HepG2 (cell line): ENCODE data around the gene CREBZF. TPM values are rescaled to one million over a fixed set of nuclear protein-coding genes. Genes with fewer than 3 reads are reported as not detected.

ENCODE experiments used
- AHDC1 ChIP-seq: sonication (generic); formaldehyde crosslinking; IDR thresholded peaks from 2 replicates; pipeline ENCODE4 v1.5.1; 2020; ENCODE audit warnings: mild to moderate bottlenecking, missing genetic modification reagents, borderline replicate concordance
- BCLAF1 ChIP-seq: fragments of 450-650 bp; IDR thresholded peaks from 2 replicates; pipeline ENCODE4 v1.6.1; 2017; ENCODE audit warnings: mild to moderate bottlenecking
- EED ChIP-seq: sonication (generic); formaldehyde crosslinking; IDR thresholded peaks from 2 replicates; pipeline ENCODE4 v1.5.0; 2020; ENCODE audit warnings: mild to moderate bottlenecking, missing genetic modification reagents
- FOXP1 ChIP-seq, 2 experiments: fragments of 450-650 bp in 1 of 2; IDR thresholded peaks; 2 replicates each; pipeline ENCODE4 v1.6.1; 2017 to 2018; ENCODE audit warnings: antibody characterized with exemption in 1 of 2
- HMG20B ChIP-seq: conservative IDR thresholded peaks from 2 replicates; pipeline ENCODE4 v1.6.1; 2016; ENCODE audit warnings: missing genetic modification reagents, missing compliant biosample characterization
- HMGXB4 ChIP-seq, 2 experiments: sonication (generic) in 1 of 2; formaldehyde crosslinking in 1 of 2; IDR thresholded peaks; 2 replicates each; pipeline versions ENCODE4 v1.4.0 to v1.6.1; 2018 to 2020; ENCODE audit warnings: missing genetic modification reagents in 2 of 2, borderline replicate concordance in 1 of 2, low read depth in 1 of 2, mild to moderate bottlenecking in 1 of 2, missing biosample characterization in 1 of 2
- HNRNPL ChIP-seq: fragments of 200-400 bp; formaldehyde crosslinking; IDR thresholded peaks from 2 replicates; pipeline ENCODE4 v1.6.1; 2017; ENCODE audit warnings: mild to moderate bottlenecking, low read depth, low read length
- MAF1 ChIP-seq: sonication (generic); formaldehyde crosslinking; IDR thresholded peaks from 2 replicates; pipeline ENCODE4 v1.5.0; 2020; ENCODE audit warnings: missing genetic modification reagents, borderline replicate concordance
- PHF5A ChIP-seq: IDR thresholded peaks from one replicate; pipeline ENCODE4 v1.6.1; 2018; ENCODE audit warnings: low read depth, missing genetic modification reagents; ENCODE audit not compliant: unreplicated experiment
- TMF1 ChIP-seq: sonication (generic); formaldehyde crosslinking; IDR thresholded peaks from 2 replicates; pipeline ENCODE4 v1.8.1; 2022; ENCODE audit warnings: low read depth, missing genetic modification reagents
- XBP1 ChIP-seq: sonication (generic); formaldehyde crosslinking; IDR thresholded peaks from 2 replicates; pipeline ENCODE4 v1.5.0; 2020; ENCODE audit warnings: missing genetic modification reagents
- ZNF138 ChIP-seq: sonication (generic); formaldehyde crosslinking; IDR thresholded peaks from 2 replicates; pipeline ENCODE4 v1.5.0; 2020; ENCODE audit warnings: mild to moderate bottlenecking, low read depth, missing genetic modification reagents
- ZNF614 ChIP-seq: IDR thresholded peaks from 2 replicates; pipeline ENCODE4 v1.6.1; 2018; ENCODE audit warnings: missing biosample characterization, missing genetic modification reagents, inconsistent platforms, borderline replicate concordance
- polyA plus RNA-seq, 8 experiments: library from polyadenylated mRNA; depleted of rRNA in 3 of 8; stranded (reverse) in 7 of 8; unstranded in 1 of 8; fragments of >200 nt; fragmentation: Illumina TruSeq in 4 of 8; extraction: Trizol in 4 of 8; gene quantifications; 2 replicates each; pipeline versions ENCODE4 v1.2.1 to v1.2.3, GENCODE V29; 2011 to 2016; ENCODE audit warnings: low read depth in 4 of 8, missing spikeins in 1 of 8, mixed read lengths in 1 of 8; ENCODE audit not compliant: insufficient read depth in 1 of 8
- total RNA-seq, 5 experiments: library from RNA; depleted of rRNA; stranded (reverse); fragments of >200 nt; fragmentation: Illumina TruSeq; extraction: Trizol; gene quantifications; 2 replicates each; pipeline ENCODE4 v1.2.3, GENCODE V29; 2016; ENCODE audit warnings: low read depth in 1 of 5
- TF ChIP-seq, protein P1 (sequence below): sonication (generic); formaldehyde crosslinking; IDR thresholded peaks from 2 replicates; pipeline ENCODE4 v1.5.0; 2020; ENCODE audit warnings: missing genetic modification reagents, mild to moderate bottlenecking, borderline replicate concordance
- TF ChIP-seq, protein P2 (sequence below): sonication (generic); formaldehyde crosslinking; IDR thresholded peaks from 2 replicates; pipeline ENCODE4 v1.5.0; 2020; ENCODE audit warnings: missing genetic modification reagents, mild to moderate bottlenecking, borderline replicate concordance

The CREBZF gene
- total and polyA plus RNA-seq, 2 of the 13 experiments (the other 11 are each of a cell fraction or from before 2014, with no cell fraction given): 30.6 to 43.1 TPM

- peak; percentile 79 to 95; a peak in 3 of 4 replicates for TF ChIP-seq HMGXB4 (CRISPR knock-in tag; IDR thresholded peaks at IDR 0.05; ENCODE audit: borderline replicate concordance in 1 of 2, low read depth in 1 of 2)
- TF ChIP-seq, protein P1, sequence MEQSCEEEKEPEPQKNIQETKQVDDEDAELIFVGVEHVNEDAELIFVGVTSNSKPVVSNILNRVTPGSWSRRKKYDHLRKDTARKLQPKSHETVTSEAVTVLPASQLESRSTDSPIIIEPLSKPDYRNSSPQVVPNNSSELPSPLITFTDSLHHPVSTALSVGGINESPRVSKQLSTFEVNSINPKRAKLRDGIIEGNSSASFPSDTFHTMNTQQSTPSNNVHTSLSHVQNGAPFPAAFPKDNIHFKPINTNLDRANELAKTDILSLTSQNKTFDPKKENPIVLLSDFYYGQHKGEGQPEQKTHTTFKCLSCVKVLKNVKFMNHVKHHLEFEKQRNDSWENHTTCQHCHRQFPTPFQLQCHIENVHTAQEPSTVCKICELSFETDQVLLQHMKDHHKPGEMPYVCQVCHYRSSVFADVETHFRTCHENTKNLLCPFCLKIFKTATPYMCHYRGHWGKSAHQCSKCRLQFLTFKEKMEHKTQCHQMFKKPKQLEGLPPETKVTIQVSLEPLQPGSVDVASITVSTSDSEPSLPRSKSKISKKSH (CRISPR knock-in tag): no peak
- no peak for TF ChIP-seq ZNF138
- no peak for TF ChIP-seq ZNF614 (CRISPR knock-in tag)
- peak; percentile 69; the same call in 1 of the 2 replicates for TF ChIP-seq AHDC1 (CRISPR knock-in tag)
- no peak for TF ChIP-seq HMG20B
- TF ChIP-seq FOXP1 (IDR thresholded peaks at IDR 0.05): no peak
- TF ChIP-seq FOXP1 (CRISPR knock-in tag; IDR thresholded peaks at IDR 0.05): no peak
- peak; percentile 45 for TF ChIP-seq PHF5A (CRISPR knock-in tag)
- TF ChIP-seq TMF1 (CRISPR knock-in tag): peak; percentile 78; the same call in 1 of the 2 replicates
- TF ChIP-seq, protein P2, sequence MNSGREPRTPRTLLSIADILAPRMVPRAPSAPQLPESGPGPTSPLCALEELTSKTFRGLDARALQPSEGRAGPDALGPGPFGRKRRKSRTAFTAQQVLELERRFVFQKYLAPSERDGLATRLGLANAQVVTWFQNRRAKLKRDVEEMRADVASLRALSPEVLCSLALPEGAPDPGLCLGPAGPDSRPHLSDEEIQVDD (CRISPR knock-in tag): no peak
- no peak for TF ChIP-seq BCLAF1
- TF ChIP-seq MAF1: no peak
- TF ChIP-seq EED (CRISPR knock-in tag): 0 out of 2 replicates have a peak, but pooled peaks have one; percentile 7
- TF ChIP-seq HNRNPL: peak; percentile 38; the same call in 1 of the 2 replicates
- TF ChIP-seq XBP1: no peak
Observed at GRCh38 chr11:85664615-85665481, at the start of gene CREBZF (continued).
